Liver (tissue), 9 donors: Measurements from ENCODE around the gene LRRC7. TPM values are rescaled to one million over a fixed set of nuclear protein-coding genes. Genes with fewer than 3 reads are reported as not detected.

Source experiments
- DNase-seq: peaks from one replicate; pipeline ENCODE4 v3.0.0-alpha.2; 2017; ENCODE audit warnings: low spot score
- H3K27ac ChIP-seq, 2 donors: one replicate each; pipeline ENCODE4 v1.7.0; 2013; ENCODE audit warnings: inconsistent platforms in 2 of 2, low read length in 2 of 2, control low read depth in 1 of 2, low read depth in 1 of 2, mild to moderate bottlenecking in 1 of 2
- H3K27me3 ChIP-seq, 4 donors: one replicate each; pipeline versions ENCODE4 v1.6.1 to v1.7.0; 2013; ENCODE audit warnings: low read length in 3 of 4, inconsistent platforms in 1 of 4, mild to moderate bottlenecking in 1 of 4, moderate library complexity in 1 of 4; ENCODE audit not compliant: control insufficient read depth in 4 of 4, insufficient read depth in 4 of 4
- H3K36me3 ChIP-seq, 4 donors: one replicate each; pipeline versions ENCODE4 v1.6.1 to v1.7.0; 2013; ENCODE audit warnings: low read length in 3 of 4, mild to moderate bottlenecking in 3 of 4, low read depth in 1 of 4, moderate library complexity in 1 of 4; ENCODE audit not compliant: control insufficient read depth in 4 of 4, insufficient read depth in 3 of 4
- H3K4me1 ChIP-seq, 4 donors: one replicate each; pipeline versions ENCODE4 v1.6.1 to v1.7.0; 2013; ENCODE audit warnings: low read length in 3 of 4, mild to moderate bottlenecking in 3 of 4, moderate library complexity in 1 of 4; ENCODE audit not compliant: control insufficient read depth in 4 of 4, insufficient read depth in 4 of 4
- H3K4me3 ChIP-seq, 3 donors: one replicate each; pipeline versions ENCODE4 v1.6.1 to v1.7.0; 2013; ENCODE audit warnings: low read length in 3 of 3, control low read depth in 1 of 3, low read depth in 1 of 3, mild to moderate bottlenecking in 1 of 3
- H3K9ac ChIP-seq, 2 donors: one replicate each; pipeline ENCODE4 v1.7.0; 2013; ENCODE audit warnings: low read length in 2 of 2, mild to moderate bottlenecking in 2 of 2, moderate library complexity in 2 of 2, control low read depth in 1 of 2, low read depth in 1 of 2
- H3K9me3 ChIP-seq, 4 donors: one replicate each; pipeline versions ENCODE4 v1.6.1 to v1.7.0; 2013; ENCODE audit warnings: low read length in 3 of 4; ENCODE audit not compliant: control insufficient read depth in 4 of 4
- EGR1 ChIP-seq, 2 donors: IDR thresholded peaks; 2 replicates each; pipeline ENCODE4 v1.6.1; 2016 to 2018; ENCODE audit warnings: antibody characterized with exemption in 2 of 2, low read depth in 2 of 2
- FOXA1 ChIP-seq: IDR thresholded peaks from 2 replicates; pipeline ENCODE4 v1.6.1; 2016; ENCODE audit warnings: antibody characterized with exemption
- FOXA2 ChIP-seq: IDR thresholded peaks from 2 replicates; pipeline ENCODE4 v1.6.1; 2016; ENCODE audit warnings: antibody characterized with exemption
- GABPA ChIP-seq, 2 donors: IDR thresholded peaks in 1 of 2; conservative IDR thresholded peaks in 1 of 2; 2 replicates each; pipeline ENCODE4 v1.6.1; 2016; ENCODE audit warnings: antibody characterized with exemption in 2 of 2, mild to moderate bottlenecking in 1 of 2, moderate library complexity in 1 of 2
- HNF4A ChIP-seq, 2 donors: conservative IDR thresholded peaks; 2 replicates each; pipeline ENCODE4 v1.6.1; 2016; ENCODE audit warnings: antibody characterized with exemption in 2 of 2, mild to moderate bottlenecking in 2 of 2
- HNF4G ChIP-seq: IDR thresholded peaks from 2 replicates; pipeline ENCODE4 v1.6.1; 2016; ENCODE audit warnings: antibody characterized with exemption
- JUND ChIP-seq, 2 donors: IDR thresholded peaks; 2 replicates each; pipeline ENCODE4 v1.6.1; 2016; ENCODE audit warnings: antibody characterized with exemption in 2 of 2
- NR2F2 ChIP-seq: IDR thresholded peaks from 2 replicates; pipeline ENCODE4 v1.6.1; 2016; ENCODE audit warnings: antibody characterized with exemption
- RAD21 ChIP-seq, 2 donors: IDR thresholded peaks; 2 replicates each; pipeline ENCODE4 v1.6.1; 2016; ENCODE audit warnings: antibody characterized with exemption in 2 of 2, mild to moderate bottlenecking in 2 of 2
- RXRA ChIP-seq, 2 donors: IDR thresholded peaks; 2 replicates each; pipeline ENCODE4 v1.6.1; 2017 to 2018; ENCODE audit warnings: antibody characterized with exemption in 2 of 2, mild to moderate bottlenecking in 1 of 2
- SP1 ChIP-seq: IDR thresholded peaks from 2 replicates; pipeline ENCODE4 v1.6.1; 2018; ENCODE audit warnings: antibody characterized with exemption, mild to moderate bottlenecking
- TAF1 ChIP-seq: conservative IDR thresholded peaks from 2 replicates; pipeline ENCODE4 v1.6.1; 2016; ENCODE audit warnings: antibody characterized with exemption, mild to moderate bottlenecking
- YY1 ChIP-seq: IDR thresholded peaks from 2 replicates; pipeline ENCODE4 v1.6.1; 2016; ENCODE audit warnings: antibody characterized with exemption, mild to moderate bottlenecking
- WGBS: extraction: QIAGEN DNeasy Blood & Tissue Kit; methylation state at CpG from one replicate; pipeline ENCODE4 v1.1.7; 2013; 5-methylcytosine and 5-hydroxymethylcytosine counted together
- polyA plus RNA-seq, 2 donors: library from polyadenylated mRNA; stranded (reverse) in 1 of 2; unstranded in 1 of 2; fragments of 200-250 nt in 1 of 2; fragments of >200 nt in 1 of 2; fragmentation: Nextera tagmentation in 1 of 2; extraction: Ambion mirVana in 1 of 2; gene quantifications; one replicate each; pipeline versions ENCODE4 v1.2.1 to v1.2.3, GENCODE V29; 2013 to 2015
- total RNA-seq, 2 donors: library from RNA; depleted of rRNA; stranded (reverse); fragments of >200 nt; gene quantifications; one replicate each; pipeline ENCODE4 v1.2.3, GENCODE V29; 2014
- TF ChIP-seq, protein P1 (sequence below): IDR thresholded peaks from 2 replicates; pipeline ENCODE4 v1.6.1; 2016; ENCODE audit warnings: antibody characterized with exemption
- TF ChIP-seq, protein P2 (sequence below): IDR thresholded peaks from 2 replicates; pipeline ENCODE4 v1.6.1; 2016; ENCODE audit warnings: antibody characterized with exemption, mild to moderate bottlenecking
- TF ChIP-seq, protein P3 (sequence below): fragments of 150-350 bp; IDR thresholded peaks from 2 replicates; pipeline ENCODE4 v1.5.1; 2017; ENCODE audit warnings: improper control_type of control experiment, low read depth, low read length; ENCODE audit not compliant: missing input control
- TF ChIP-seq, protein P4 (sequence below): IDR thresholded peaks from 2 replicates; pipeline ENCODE4 v1.6.1; 2016; ENCODE audit warnings: antibody characterized with exemption
- TF ChIP-seq, protein P5 (sequence below): IDR thresholded peaks from 2 replicates; pipeline ENCODE4 v1.6.1; 2016; ENCODE audit warnings: antibody characterized with exemption
- donor health status: healthy.
- donor health status: healthy.
- donor health status: healthy.
- donor health status: healthy.
- donor health status: healthy.

Gene LRRC7
- total and polyA plus RNA-seq, 4 donors: 0.08 to 1.1 (median 0.67) TPM

DNA sequence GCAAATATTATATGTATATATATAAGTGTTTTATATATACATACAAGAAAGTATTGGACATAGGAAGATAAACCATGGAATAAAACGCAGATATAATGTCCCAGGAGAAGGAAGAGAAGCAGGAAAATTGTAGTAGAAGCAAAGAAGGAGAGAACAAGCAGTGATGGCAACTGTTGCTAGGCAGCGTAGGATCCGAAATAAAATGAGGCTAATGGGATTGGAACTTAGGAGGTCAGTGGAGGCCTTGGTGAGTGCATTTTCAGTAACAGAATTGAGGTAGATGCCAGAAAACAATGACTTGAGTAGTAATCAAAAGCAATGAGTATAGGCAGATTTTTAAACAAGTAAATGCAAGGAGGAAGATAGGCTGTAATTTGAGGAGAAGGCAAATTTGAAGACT is 265.8 kb downstream of the LRRC7 start:
- H3K4me1 ChIP-seq: no peaks in the 10 kb centered on the region

DNA sequence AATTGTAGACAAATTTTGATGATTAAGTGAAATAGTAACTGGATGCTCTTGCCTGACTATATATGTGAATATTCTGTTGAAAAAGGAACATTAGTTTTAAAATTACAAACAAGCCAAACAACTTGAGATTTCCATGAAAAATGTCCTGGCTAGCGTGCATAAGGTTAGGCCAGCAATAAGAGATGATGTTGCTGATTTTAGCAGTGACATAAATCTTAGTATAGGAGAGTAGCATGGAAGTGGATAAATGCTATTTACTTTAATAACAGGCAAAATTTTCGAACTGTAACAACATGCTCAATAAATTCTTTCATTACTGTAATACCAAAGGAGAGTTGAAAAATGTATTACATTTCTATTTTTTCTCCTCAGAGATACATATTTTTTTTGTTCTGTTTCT is 266.6 kb downstream of the LRRC7 start:
- TF ChIP-seq RAD21 (IDR thresholded peaks at IDR 0.05) (no peak), FOXA2 (no peak), RXRA (IDR thresholded peaks at IDR 0.05) (no peak), FOXA1 (no peak), NR2F2 (no peak), YY1 (no peak), EGR1 (IDR thresholded peaks at IDR 0.05; ENCODE audit: low read depth in 2 of 2) (no peak), TAF1 (no peak), SP1 (no peak), JUND (IDR thresholded peaks at IDR 0.05) (no peak), HNF4G (no peak), HNF4A (conservative IDR thresholded peaks at IDR 0.05) (no peak), GABPA (IDR thresholded peaks at IDR 0.05 in 1 of 2, conservative IDR thresholded peaks at IDR 0.05 in 1 of 2) (no peak)
- TF ChIP-seq, protein P1, sequence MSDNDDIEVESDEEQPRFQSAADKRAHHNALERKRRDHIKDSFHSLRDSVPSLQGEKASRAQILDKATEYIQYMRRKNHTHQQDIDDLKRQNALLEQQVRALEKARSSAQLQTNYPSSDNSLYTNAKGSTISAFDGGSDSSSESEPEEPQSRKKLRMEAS: no peak
- TF ChIP-seq, protein P2, sequence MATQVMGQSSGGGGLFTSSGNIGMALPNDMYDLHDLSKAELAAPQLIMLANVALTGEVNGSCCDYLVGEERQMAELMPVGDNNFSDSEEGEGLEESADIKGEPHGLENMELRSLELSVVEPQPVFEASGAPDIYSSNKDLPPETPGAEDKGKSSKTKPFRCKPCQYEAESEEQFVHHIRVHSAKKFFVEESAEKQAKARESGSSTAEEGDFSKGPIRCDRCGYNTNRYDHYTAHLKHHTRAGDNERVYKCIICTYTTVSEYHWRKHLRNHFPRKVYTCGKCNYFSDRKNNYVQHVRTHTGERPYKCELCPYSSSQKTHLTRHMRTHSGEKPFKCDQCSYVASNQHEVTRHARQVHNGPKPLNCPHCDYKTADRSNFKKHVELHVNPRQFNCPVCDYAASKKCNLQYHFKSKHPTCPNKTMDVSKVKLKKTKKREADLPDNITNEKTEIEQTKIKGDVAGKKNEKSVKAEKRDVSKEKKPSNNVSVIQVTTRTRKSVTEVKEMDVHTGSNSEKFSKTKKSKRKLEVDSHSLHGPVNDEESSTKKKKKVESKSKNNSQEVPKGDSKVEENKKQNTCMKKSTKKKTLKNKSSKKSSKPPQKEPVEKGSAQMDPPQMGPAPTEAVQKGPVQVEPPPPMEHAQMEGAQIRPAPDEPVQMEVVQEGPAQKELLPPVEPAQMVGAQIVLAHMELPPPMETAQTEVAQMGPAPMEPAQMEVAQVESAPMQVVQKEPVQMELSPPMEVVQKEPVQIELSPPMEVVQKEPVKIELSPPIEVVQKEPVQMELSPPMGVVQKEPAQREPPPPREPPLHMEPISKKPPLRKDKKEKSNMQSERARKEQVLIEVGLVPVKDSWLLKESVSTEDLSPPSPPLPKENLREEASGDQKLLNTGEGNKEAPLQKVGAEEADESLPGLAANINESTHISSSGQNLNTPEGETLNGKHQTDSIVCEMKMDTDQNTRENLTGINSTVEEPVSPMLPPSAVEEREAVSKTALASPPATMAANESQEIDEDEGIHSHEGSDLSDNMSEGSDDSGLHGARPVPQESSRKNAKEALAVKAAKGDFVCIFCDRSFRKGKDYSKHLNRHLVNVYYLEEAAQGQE: no peak
- TF ChIP-seq, protein P3, sequence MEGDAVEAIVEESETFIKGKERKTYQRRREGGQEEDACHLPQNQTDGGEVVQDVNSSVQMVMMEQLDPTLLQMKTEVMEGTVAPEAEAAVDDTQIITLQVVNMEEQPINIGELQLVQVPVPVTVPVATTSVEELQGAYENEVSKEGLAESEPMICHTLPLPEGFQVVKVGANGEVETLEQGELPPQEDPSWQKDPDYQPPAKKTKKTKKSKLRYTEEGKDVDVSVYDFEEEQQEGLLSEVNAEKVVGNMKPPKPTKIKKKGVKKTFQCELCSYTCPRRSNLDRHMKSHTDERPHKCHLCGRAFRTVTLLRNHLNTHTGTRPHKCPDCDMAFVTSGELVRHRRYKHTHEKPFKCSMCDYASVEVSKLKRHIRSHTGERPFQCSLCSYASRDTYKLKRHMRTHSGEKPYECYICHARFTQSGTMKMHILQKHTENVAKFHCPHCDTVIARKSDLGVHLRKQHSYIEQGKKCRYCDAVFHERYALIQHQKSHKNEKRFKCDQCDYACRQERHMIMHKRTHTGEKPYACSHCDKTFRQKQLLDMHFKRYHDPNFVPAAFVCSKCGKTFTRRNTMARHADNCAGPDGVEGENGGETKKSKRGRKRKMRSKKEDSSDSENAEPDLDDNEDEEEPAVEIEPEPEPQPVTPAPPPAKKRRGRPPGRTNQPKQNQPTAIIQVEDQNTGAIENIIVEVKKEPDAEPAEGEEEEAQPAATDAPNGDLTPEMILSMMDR: no peak
- TF ChIP-seq, protein P4, sequence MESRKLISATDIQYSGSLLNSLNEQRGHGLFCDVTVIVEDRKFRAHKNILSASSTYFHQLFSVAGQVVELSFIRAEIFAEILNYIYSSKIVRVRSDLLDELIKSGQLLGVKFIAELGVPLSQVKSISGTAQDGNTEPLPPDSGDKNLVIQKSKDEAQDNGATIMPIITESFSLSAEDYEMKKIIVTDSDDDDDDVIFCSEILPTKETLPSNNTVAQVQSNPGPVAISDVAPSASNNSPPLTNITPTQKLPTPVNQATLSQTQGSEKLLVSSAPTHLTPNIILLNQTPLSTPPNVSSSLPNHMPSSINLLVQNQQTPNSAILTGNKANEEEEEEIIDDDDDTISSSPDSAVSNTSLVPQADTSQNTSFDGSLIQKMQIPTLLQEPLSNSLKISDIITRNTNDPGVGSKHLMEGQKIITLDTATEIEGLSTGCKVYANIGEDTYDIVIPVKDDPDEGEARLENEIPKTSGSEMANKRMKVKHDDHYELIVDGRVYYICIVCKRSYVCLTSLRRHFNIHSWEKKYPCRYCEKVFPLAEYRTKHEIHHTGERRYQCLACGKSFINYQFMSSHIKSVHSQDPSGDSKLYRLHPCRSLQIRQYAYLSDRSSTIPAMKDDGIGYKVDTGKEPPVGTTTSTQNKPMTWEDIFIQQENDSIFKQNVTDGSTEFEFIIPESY: no peak
- TF ChIP-seq, protein P5, sequence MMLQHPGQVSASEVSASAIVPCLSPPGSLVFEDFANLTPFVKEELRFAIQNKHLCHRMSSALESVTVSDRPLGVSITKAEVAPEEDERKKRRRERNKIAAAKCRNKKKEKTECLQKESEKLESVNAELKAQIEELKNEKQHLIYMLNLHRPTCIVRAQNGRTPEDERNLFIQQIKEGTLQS: no peak
- Histone ChIP-seq H3K27ac (no peak overlapping the region), H3K27me3 (peaks cover 0 to 2% (median 0%) of the 10 kb centered on the region in 4 donors), H3K4me3 (no peak overlapping the region), H3K9ac (no peak overlapping the region), H3K36me3 (no peaks in the 10 kb centered on the region), H3K4me1 (no peaks in the 10 kb centered on the region), H3K9me3 (no peaks in the 10 kb centered on the region)
- no peak for DNase-seq
- 51% methylated on average over 2 of the region's 2 CpGs for WGBS

More for the DNA sequence above, 265.8 kb downstream of the LRRC7 start:
- no peaks in the 10 kb centered on the region for H3K36me3 ChIP-seq
- H3K4me3 ChIP-seq: no peak overlapping the region
- no peak for DNase-seq
- H3K27ac ChIP-seq: no peak overlapping the region
- peaks cover 0 to 2% (median 0%) of the 10 kb centered on the region in 4 donors for H3K27me3 ChIP-seq
- no peak overlapping the region for H3K9ac ChIP-seq
- H3K9me3 ChIP-seq: no peaks in the 10 kb centered on the region
- TF ChIP-seq JUND (IDR thresholded peaks at IDR 0.05) (no peak), NR2F2 (no peak), HNF4G (no peak), FOXA1 (no peak), YY1 (no peak), SP1 (no peak), RXRA (IDR thresholded peaks at IDR 0.05) (no peak), RAD21 (IDR thresholded peaks at IDR 0.05) (no peak), GABPA (IDR thresholded peaks at IDR 0.05 in 1 of 2, conservative IDR thresholded peaks at IDR 0.05 in 1 of 2) (no peak), EGR1 (IDR thresholded peaks at IDR 0.05; ENCODE audit: low read depth in 2 of 2) (no peak)
- TF ChIP-seq, protein P1: no peak
- TF ChIP-seq, protein P4: no peak
- 84% methylated on average over 3 of the region's 3 CpGs for WGBS
